Breast epithelium (tissue), 3 donors: ENCODE data around the gene PWP1.

Experiments used
- POLR2AphosphoS5 ChIP-seq, 3 donors: sonication (generic); formaldehyde crosslinking; IDR thresholded peaks; one replicate each; pipeline ENCODE4 v1.6.1; 2017; ENCODE audit warnings: antibody characterized with exemption in 3 of 3
- TF ChIP-seq, protein P1 (sequence below), 3 donors: fragments of 450-650 bp; IDR thresholded peaks; one replicate each; pipeline ENCODE4 v1.5.1; 2016 to 2017; ENCODE audit warnings: antibody characterized with exemption in 3 of 3, mild to moderate bottlenecking in 3 of 3, moderate library complexity in 3 of 3

- TF ChIP-seq, protein P1, sequence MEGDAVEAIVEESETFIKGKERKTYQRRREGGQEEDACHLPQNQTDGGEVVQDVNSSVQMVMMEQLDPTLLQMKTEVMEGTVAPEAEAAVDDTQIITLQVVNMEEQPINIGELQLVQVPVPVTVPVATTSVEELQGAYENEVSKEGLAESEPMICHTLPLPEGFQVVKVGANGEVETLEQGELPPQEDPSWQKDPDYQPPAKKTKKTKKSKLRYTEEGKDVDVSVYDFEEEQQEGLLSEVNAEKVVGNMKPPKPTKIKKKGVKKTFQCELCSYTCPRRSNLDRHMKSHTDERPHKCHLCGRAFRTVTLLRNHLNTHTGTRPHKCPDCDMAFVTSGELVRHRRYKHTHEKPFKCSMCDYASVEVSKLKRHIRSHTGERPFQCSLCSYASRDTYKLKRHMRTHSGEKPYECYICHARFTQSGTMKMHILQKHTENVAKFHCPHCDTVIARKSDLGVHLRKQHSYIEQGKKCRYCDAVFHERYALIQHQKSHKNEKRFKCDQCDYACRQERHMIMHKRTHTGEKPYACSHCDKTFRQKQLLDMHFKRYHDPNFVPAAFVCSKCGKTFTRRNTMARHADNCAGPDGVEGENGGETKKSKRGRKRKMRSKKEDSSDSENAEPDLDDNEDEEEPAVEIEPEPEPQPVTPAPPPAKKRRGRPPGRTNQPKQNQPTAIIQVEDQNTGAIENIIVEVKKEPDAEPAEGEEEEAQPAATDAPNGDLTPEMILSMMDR (IDR thresholded peaks at IDR 0.05), result no peak
- no peak for TF ChIP-seq POLR2AphosphoS5 (IDR thresholded peaks at IDR 0.05)
Measured at GRCh38 chr12:107732365-107732764, 46.8 kb downstream of the PWP1 start.
